ENCODE measurements around the gene LILRB3. TPM values are rescaled to one million over a fixed set of nuclear protein-coding genes. Genes with fewer than 3 reads are reported as not detected.
A peak's percentile ranks its signal among the peaks of the same experiment; 100 is the strongest.
"Not testable (repeated sequence)": the region's sequence is repeated elsewhere in the genome, so short reads cannot be mapped to it uniquely, and the experiment has no call there.

Gene LILRB3
- total and polyA plus RNA-seq, 4 donors, result 23.0 to 282 (median 57.2) TPM

- 43 to 51% methylated on average over 8 of the region's 8 CpGs for WGBS, 2 donors
Measured at GRCh38 chr19:54248016-54248601, 25.3 kb upstream of the LILRB3 start.

GRCh38 chr19:54247106-54247930, 24.5 kb upstream of the LILRB3 start:
- no peak for ATAC-seq (ENCODE audit: insufficient read depth, low FRiP score)
- Histone ChIP-seq H3K27me3 (ENCODE audit: control insufficient read depth in 3 of 3, insufficient read depth in 3 of 3, low read length in 2 of 3) (peaks cover 0 to 6% (median 0%) of the 10 kb centered on the region in 3 donors), H3K9ac (ENCODE audit: insufficient read depth in 1 of 2, low read length in 2 of 2) (no peak overlapping the region), H3K4me1 (ENCODE audit: control insufficient read depth in 5 of 5, insufficient read depth in 5 of 5, low read length in 5 of 5) (peaks cover 0 to 2% (median 0%) of the 10 kb centered on the region in 5 donors), H3K36me3 (ENCODE audit: control insufficient read depth in 4 of 4, insufficient read depth in 4 of 4, low read length in 4 of 4) (no peaks in the 10 kb centered on the region), H3K4me3 (no peak overlapping the region), H3K9me3 (ENCODE audit: control insufficient read depth in 4 of 4, insufficient read depth in 3 of 4, low read length in 3 of 4) (no peaks in the 10 kb centered on the region), H3K27ac (ENCODE audit: low read depth in 1 of 2, low read length in 1 of 2) (peak overlapping the region in 1 of 2 donors; percentile 34)
- no peak for DNase-seq
- TF ChIP-seq, protein P1, sequence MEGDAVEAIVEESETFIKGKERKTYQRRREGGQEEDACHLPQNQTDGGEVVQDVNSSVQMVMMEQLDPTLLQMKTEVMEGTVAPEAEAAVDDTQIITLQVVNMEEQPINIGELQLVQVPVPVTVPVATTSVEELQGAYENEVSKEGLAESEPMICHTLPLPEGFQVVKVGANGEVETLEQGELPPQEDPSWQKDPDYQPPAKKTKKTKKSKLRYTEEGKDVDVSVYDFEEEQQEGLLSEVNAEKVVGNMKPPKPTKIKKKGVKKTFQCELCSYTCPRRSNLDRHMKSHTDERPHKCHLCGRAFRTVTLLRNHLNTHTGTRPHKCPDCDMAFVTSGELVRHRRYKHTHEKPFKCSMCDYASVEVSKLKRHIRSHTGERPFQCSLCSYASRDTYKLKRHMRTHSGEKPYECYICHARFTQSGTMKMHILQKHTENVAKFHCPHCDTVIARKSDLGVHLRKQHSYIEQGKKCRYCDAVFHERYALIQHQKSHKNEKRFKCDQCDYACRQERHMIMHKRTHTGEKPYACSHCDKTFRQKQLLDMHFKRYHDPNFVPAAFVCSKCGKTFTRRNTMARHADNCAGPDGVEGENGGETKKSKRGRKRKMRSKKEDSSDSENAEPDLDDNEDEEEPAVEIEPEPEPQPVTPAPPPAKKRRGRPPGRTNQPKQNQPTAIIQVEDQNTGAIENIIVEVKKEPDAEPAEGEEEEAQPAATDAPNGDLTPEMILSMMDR (IDR thresholded peaks at IDR 0.05; ENCODE audit: control extremely low read depth, extremely low read depth), result no peak
- WGBS, 2 donors, result 79 to 81% methylated on average over 20 of the region's 20 CpGs

More at GRCh38 chr19:54248016-54248601, 25.3 kb upstream of the LILRB3 start:
- no peaks in the 10 kb centered on the region for H3K36me3 ChIP-seq (ENCODE audit: control insufficient read depth in 4 of 4, insufficient read depth in 4 of 4, low read length in 4 of 4)
- no peaks in the 10 kb centered on the region for H3K9me3 ChIP-seq (ENCODE audit: control insufficient read depth in 4 of 4, insufficient read depth in 3 of 4, low read length in 3 of 4)
- peaks cover 0 to 2% (median 0%) of the 10 kb centered on the region in 5 donors for H3K4me1 ChIP-seq (ENCODE audit: control insufficient read depth in 5 of 5, insufficient read depth in 5 of 5, low read length in 5 of 5)
- H3K9ac ChIP-seq (ENCODE audit: insufficient read depth in 1 of 2, low read length in 2 of 2), result no peak overlapping the region
- DNase-seq, result peak in 2 of 3 donors; percentile 15 to 26
- TF ChIP-seq, protein P1 (IDR thresholded peaks at IDR 0.05; ENCODE audit: control extremely low read depth, extremely low read depth), result no peak
- ATAC-seq (ENCODE audit: insufficient read depth, low FRiP score), result peak; percentile 69
- no peak overlapping the region for H3K4me3 ChIP-seq
- H3K27me3 ChIP-seq (ENCODE audit: control insufficient read depth in 3 of 3, insufficient read depth in 3 of 3, low read length in 2 of 3), result peaks cover 0 to 6% (median 0%) of the 10 kb centered on the region in 3 donors
- peak overlapping the region in 1 of 2 donors; percentile 32 for H3K27ac ChIP-seq (ENCODE audit: low read depth in 1 of 2, low read length in 1 of 2)

- ATAC-seq (ENCODE audit: insufficient read depth, low FRiP score) (no peak), DNase-seq (no peak)
- whole genome bisulfite sequencing, 2 donors, result 52 to 69% methylated on average over 3 of the region's 3 CpGs
- H3K4me1 ChIP-seq (ENCODE audit: control insufficient read depth in 5 of 5, insufficient read depth in 5 of 5, low read length in 5 of 5), result peaks cover 0 to 2% (median 0%) of the 10 kb centered on the region in 5 donors
- no peak overlapping the region for H3K27ac ChIP-seq (ENCODE audit: low read depth in 1 of 2, low read length in 1 of 2)
- H3K27me3 ChIP-seq (ENCODE audit: control insufficient read depth in 3 of 3, insufficient read depth in 3 of 3, low read length in 2 of 3), result peaks cover 0 to 6% (median 0%) of the 10 kb centered on the region in 3 donors
- no peak overlapping the region for H3K4me3 ChIP-seq
- no peaks in the 10 kb centered on the region for H3K36me3 ChIP-seq (ENCODE audit: control insufficient read depth in 4 of 4, insufficient read depth in 4 of 4, low read length in 4 of 4)
- no peaks in the 10 kb centered on the region for H3K9me3 ChIP-seq (ENCODE audit: control insufficient read depth in 4 of 4, insufficient read depth in 3 of 4, low read length in 3 of 4)
- no peak overlapping the region for H3K9ac ChIP-seq (ENCODE audit: insufficient read depth in 1 of 2, low read length in 2 of 2)
- TF ChIP-seq, protein P1 (IDR thresholded peaks at IDR 0.05; ENCODE audit: control extremely low read depth, extremely low read depth), result no peak
Measured at GRCh38 chr19:54245936-54246335, 23.1 kb upstream of the LILRB3 start.

DNA sequence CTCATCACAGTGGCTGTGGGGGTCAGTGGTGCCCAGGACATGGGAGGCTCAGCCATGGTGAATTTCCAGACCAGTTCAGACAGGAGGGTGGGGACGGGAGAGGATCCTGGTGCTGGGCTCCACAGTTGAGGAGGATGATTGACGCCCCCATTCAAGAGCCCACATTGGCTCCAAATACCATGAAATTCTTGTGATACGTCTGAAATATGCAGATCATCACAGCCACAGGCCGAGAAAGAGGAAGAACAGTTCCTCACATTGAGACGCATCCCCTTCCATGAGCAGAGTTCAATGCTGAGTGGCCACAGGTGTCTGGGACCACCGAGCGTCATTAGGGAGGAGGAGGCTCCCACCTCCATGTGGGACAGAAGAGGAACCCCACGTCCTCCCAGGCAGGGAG, 21.0 kb upstream of the LILRB3 start:
- 37% methylated on average over 5 of the region's 8 CpGs; no CpG with 5 or more reads in 1 of the 2 donors for WGBS, 2 donors
- not testable (repeated sequence) for H3K4me3 ChIP-seq; H3K27me3 ChIP-seq (ENCODE audit: control insufficient read depth in 3 of 3, insufficient read depth in 3 of 3, low read length in 2 of 3); H3K9me3 ChIP-seq (ENCODE audit: control insufficient read depth in 4 of 4, insufficient read depth in 3 of 4, low read length in 3 of 4); H3K27ac ChIP-seq (ENCODE audit: low read depth in 1 of 2, low read length in 1 of 2); H3K36me3 ChIP-seq (ENCODE audit: control insufficient read depth in 4 of 4, insufficient read depth in 4 of 4, low read length in 4 of 4); DNase-seq; H3K9ac ChIP-seq (ENCODE audit: insufficient read depth in 1 of 2, low read length in 2 of 2); ATAC-seq (ENCODE audit: insufficient read depth, low FRiP score); H3K4me1 ChIP-seq (ENCODE audit: control insufficient read depth in 5 of 5, insufficient read depth in 5 of 5, low read length in 5 of 5)

DNA sequence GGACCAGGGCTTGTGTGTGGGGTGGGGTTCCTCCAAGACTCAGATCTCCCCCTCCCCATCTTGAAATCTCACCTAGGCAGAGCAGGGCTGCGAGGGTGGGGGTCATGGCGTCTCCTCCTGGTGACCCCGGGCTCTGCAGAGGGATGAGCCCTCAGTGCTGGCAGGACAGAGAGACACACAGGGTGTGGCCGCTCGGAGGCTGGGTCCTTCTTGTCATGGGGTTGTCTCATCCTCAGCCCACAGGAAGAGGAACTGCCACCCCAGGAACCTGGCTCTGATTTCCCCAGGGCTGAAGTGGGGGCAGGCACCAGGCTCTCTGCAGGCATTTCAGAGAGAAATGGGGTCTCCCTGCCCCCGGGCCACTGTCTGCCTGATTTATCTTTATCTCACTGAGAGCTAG, 19.8 kb upstream of the LILRB3 start, which contains the start of gene LILRA6:
TSS of gene LILRA6 (minus strand) at position 145 of the 400 bp plus-strand sequence.
- 13 to 56% methylated on average over 2 to 6 of the region's 6 CpGs for WGBS, 2 donors
- not testable (repeated sequence) for H3K27me3 ChIP-seq (ENCODE audit: control insufficient read depth in 3 of 3, insufficient read depth in 3 of 3, low read length in 2 of 3); H3K4me3 ChIP-seq; DNase-seq; H3K36me3 ChIP-seq (ENCODE audit: control insufficient read depth in 4 of 4, insufficient read depth in 4 of 4, low read length in 4 of 4); H3K9ac ChIP-seq (ENCODE audit: insufficient read depth in 1 of 2, low read length in 2 of 2); H3K27ac ChIP-seq (ENCODE audit: low read depth in 1 of 2, low read length in 1 of 2); H3K9me3 ChIP-seq (ENCODE audit: control insufficient read depth in 4 of 4, insufficient read depth in 3 of 4, low read length in 3 of 4); H3K4me1 ChIP-seq (ENCODE audit: control insufficient read depth in 5 of 5, insufficient read depth in 5 of 5, low read length in 5 of 5)
- peak; percentile 56 for ATAC-seq (ENCODE audit: insufficient read depth, low FRiP score)

All from lung (tissue), 12 donors.